Right lobe of liver (tissue), 6 donors: ENCODE results near the gene LPCAT2. TPM values are rescaled to one million over a fixed set of nuclear protein-coding genes. Genes with fewer than 3 reads are reported as not detected.

Experiments used
- ATAC-seq, 4 donors: fragments of 200-7000 bp; cut with Tn5 transposase; one replicate each; pipeline ENCODE4 v1.9.1; 2020; ENCODE audit warnings: mild to moderate bottlenecking in 4 of 4, moderate library complexity in 4 of 4
- DNase-seq, 3 donors: peaks; one replicate each; pipeline ENCODE4 v3.0.0-alpha.2; 2020
- H3K27ac ChIP-seq, 3 donors: fragments of 200-600 bp; one replicate each; pipeline ENCODE4 v1.8.0; 2022
- H3K27me3 ChIP-seq, 2 donors: fragments of 200-600 bp; one replicate each; pipeline ENCODE4 v1.8.0; 2022
- H3K36me3 ChIP-seq, 4 donors: fragments of 200-600 bp; sonication (generic) in 1 of 4; one replicate each; pipeline versions ENCODE4 v1.5.1 to v1.8.0; 2017 to 2022; ENCODE audit warnings: control low read depth in 1 of 4
- H3K4me1 ChIP-seq, 4 donors: fragments of 200-600 bp; sonication (generic) in 1 of 4; one replicate each; pipeline versions ENCODE4 v1.5.1 to v1.8.0; 2017 to 2022; ENCODE audit warnings: control low read depth in 1 of 4
- H3K4me3 ChIP-seq, 3 donors: fragments of 200-600 bp; one replicate each; pipeline ENCODE4 v1.8.0; 2022
- H3K9me3 ChIP-seq, 4 donors: fragments of 200-600 bp; sonication (generic) in 1 of 4; one replicate each; pipeline versions ENCODE4 v1.5.1 to v1.8.0; 2017 to 2022; ENCODE audit warnings: control low read depth in 1 of 4
- CTCF ChIP-seq, 4 donors: fragments of 200-600 bp in 3 of 4; fragments of 450-650 bp in 1 of 4; IDR thresholded peaks; one replicate each; pipeline versions ENCODE4 v1.5.1 to v1.8.0; 2016 to 2022; ENCODE audit warnings: antibody characterized with exemption in 4 of 4, mild to moderate bottlenecking in 2 of 4
- POLR2A ChIP-seq: fragments of 450-650 bp; IDR thresholded peaks from one replicate; pipeline ENCODE4 v1.6.1; 2017; ENCODE audit warnings: antibody characterized with exemption, mild to moderate bottlenecking
- WGBS: methylation state at CpG from one replicate; pipeline ENCODE4 v1.1.6; 2018; ENCODE audit warnings: low coverage, low lambda C conversion rate; ENCODE audit not compliant: insufficient coverage; ENCODE audit errors: missing lambda C conversion rate; 5-methylcytosine and 5-hydroxymethylcytosine counted together
- intact Hi-C, 2 donors: fragments of 100-400 bp; cut with DNase I; formaldehyde crosslinking; loops; one replicate each; pipeline versions ENCODE4 v1.11.2 to v1.14.1; 2022
- total RNA-seq, 6 experiments: library from RNA; depleted of rRNA in 2 of 6; stranded (reverse); fragments of >200 nt in 2 of 6; fragmentation: NEBNext Ultra II Directional in 3 of 6; extraction: Animal tissue kit (Norgen Biotek cat#: 25700) in 3 of 6; gene quantifications; one replicate each; pipeline versions ENCODE4 v1.1.0 to v1.2.4, GENCODE V29; 2016 to 2023
- donor health status: DM: no; HTN: yes; CAD: no.
- donor health status: DM: no; HTN: no; CAD: no.
- donor health status: DM: no; HTN: no; CAD: no.
- donor health status: DM: no; HTN: yes; CAD: no.
- donor health status: DM: no; HTN: yes; CAD: no.

Gene LPCAT2
- total RNA-seq, 6 experiments from 2014 or later: 1.8 to 5.1 (median 2.7) TPM

- DNase-seq: no peak
- Histone ChIP-seq H3K27ac (no peak overlapping the region), H3K4me1 (no peaks in the 10 kb centered on the region), H3K36me3 (no peaks in the 10 kb centered on the region), H3K27me3 (no peaks in the 10 kb centered on the region), H3K4me3 (no peak overlapping the region), H3K9me3 (no peaks in the 10 kb centered on the region)
- 73% methylated on average over 4 of the region's 4 CpGs for WGBS
- intact Hi-C loops: loop anchor here (5.0 to 10.0 kb wide), 3 partner anchors 76 to 379 kb away; no protein-coding TSS in a partner anchor
- ATAC-seq: no peak
- TF ChIP-seq CTCF (IDR thresholded peaks at IDR 0.05) (no peak), POLR2A (no peak)
Measured at GRCh38 chr16:55466209-55466608, 42.7 kb upstream of the LPCAT2 start.

GRCh38 chr16:55467898-55468297 is 41.0 kb upstream of the LPCAT2 start:
- H3K4me3 ChIP-seq: no peak overlapping the region
- DNase-seq (no peak), ATAC-seq (no peak)
- TF ChIP-seq CTCF (IDR thresholded peaks at IDR 0.05) (no peak), POLR2A (no peak)
- no peak overlapping the region for H3K27ac ChIP-seq
- no peaks in the 10 kb centered on the region for H3K36me3 ChIP-seq
- intact Hi-C loops: loop anchor here (5.0 to 10.0 kb wide), 3 partner anchors 74 to 377 kb away; no protein-coding TSS in a partner anchor
- no peaks in the 10 kb centered on the region for H3K9me3 ChIP-seq
- H3K27me3 ChIP-seq: no peaks in the 10 kb centered on the region
- WGBS: no CpG with 5 or more reads among the region's 3 CpGs
- no peaks in the 10 kb centered on the region for H3K4me1 ChIP-seq

GRCh38 chr16:55468352-55468990 is 40.4 kb upstream of the LPCAT2 start:
- TF ChIP-seq CTCF (IDR thresholded peaks at IDR 0.05) (no peak), POLR2A (no peak)
- ATAC-seq (no peak), DNase-seq (no peak)
- no peaks in the 10 kb centered on the region for H3K9me3 ChIP-seq
- H3K4me3 ChIP-seq: no peak overlapping the region
- WGBS: 43% methylated on average over 4 of the region's 7 CpGs
- H3K4me1 ChIP-seq: no peaks in the 10 kb centered on the region
- intact Hi-C loops: loop anchor here (5.0 to 10.0 kb wide), 3 partner anchors 74 to 376 kb away; no protein-coding TSS in a partner anchor
- no peaks in the 10 kb centered on the region for H3K27me3 ChIP-seq
- no peaks in the 10 kb centered on the region for H3K36me3 ChIP-seq
- H3K27ac ChIP-seq: no peak overlapping the region

GRCh38 chr16:55469821-55470532 is 38.9 kb upstream of the LPCAT2 start:
- no peaks in the 10 kb centered on the region for H3K36me3 ChIP-seq
- TF ChIP-seq POLR2A (no peak), CTCF (IDR thresholded peaks at IDR 0.05) (no peak)
- 72% methylated on average over 9 of the region's 9 CpGs for WGBS
- no peak for ATAC-seq
- H3K4me3 ChIP-seq: no peak overlapping the region
- intact Hi-C loops: loop anchor here (5.0 to 10.0 kb wide), 3 partner anchors 72 to 375 kb away; no protein-coding TSS in a partner anchor
- H3K4me1 ChIP-seq: no peaks in the 10 kb centered on the region
- no peaks in the 10 kb centered on the region for H3K27me3 ChIP-seq
- no peak for DNase-seq
- no peaks in the 10 kb centered on the region for H3K9me3 ChIP-seq
- no peak overlapping the region for H3K27ac ChIP-seq
